KMS-11 (cell line): ENCODE results near the gene MGAT3.

Experiments
- H2AFZ ChIP-seq: fragments of 200-600 bp; sonication (generic); 2 replicates; pipeline ENCODE4 v1.6.1; 2016; ENCODE audit warnings: antibody characterized with exemption, mixed run types, low read depth
- H3K27ac ChIP-seq: fragments of 200-600 bp; sonication (generic); 2 replicates; pipeline ENCODE4 v1.6.1; 2016; ENCODE audit warnings: mild to moderate bottlenecking, mixed run types
- H3K27me3 ChIP-seq: fragments of 200-600 bp; sonication (generic); 2 replicates; pipeline ENCODE4 v1.6.1; 2017; ENCODE audit warnings: mild to moderate bottlenecking, low read depth, mixed run types, moderate library complexity; ENCODE audit not compliant: insufficient read depth
- H3K36me3 ChIP-seq: fragments of 200-600 bp; sonication (generic); 2 replicates; pipeline ENCODE4 v1.6.1; 2017; ENCODE audit warnings: mild to moderate bottlenecking, mixed run types; ENCODE audit not compliant: insufficient read depth
- H3K4me1 ChIP-seq: fragments of 200-600 bp; sonication (generic); 2 replicates; pipeline ENCODE4 v1.6.1; 2016; ENCODE audit warnings: mild to moderate bottlenecking, low read depth, mixed run types; ENCODE audit not compliant: poor library complexity, severe bottlenecking
- H3K4me2 ChIP-seq: fragments of 200-600 bp; sonication (generic); 2 replicates; pipeline ENCODE4 v1.7.0; 2016; ENCODE audit warnings: mild to moderate bottlenecking, mixed run types
- H3K4me3 ChIP-seq: fragments of 200-600 bp; sonication (generic); IDR thresholded peaks from 2 replicates; pipeline ENCODE4 v1.6.1; 2017; ENCODE audit warnings: low read depth, low read length, mixed read lengths; ENCODE audit not compliant: insufficient read depth
- H3K79me2 ChIP-seq: fragments of 200-600 bp; sonication (generic); 2 replicates; pipeline ENCODE4 v1.6.1; 2016; ENCODE audit warnings: low read depth, mixed run types; ENCODE audit not compliant: insufficient read depth
- H3K9ac ChIP-seq: fragments of 200-600 bp; sonication (generic); 2 replicates; pipeline ENCODE4 v1.6.1; 2016; ENCODE audit warnings: mild to moderate bottlenecking, mixed run types
- H4K20me1 ChIP-seq: fragments of 200-600 bp; sonication (generic); 2 replicates; pipeline ENCODE4 v1.6.1; 2016; ENCODE audit warnings: mild to moderate bottlenecking, mixed run types; ENCODE audit not compliant: insufficient read depth
- TF ChIP-seq, protein P1 (sequence below): fragments of 200-600 bp; sonication (generic); conservative IDR thresholded peaks from 2 replicates; pipeline ENCODE4 v1.6.1; 2017; ENCODE audit warnings: low read depth, mild to moderate bottlenecking, antibody characterized with exemption, low read length, moderate library complexity, mixed read lengths

The MGAT3 gene

DNA sequence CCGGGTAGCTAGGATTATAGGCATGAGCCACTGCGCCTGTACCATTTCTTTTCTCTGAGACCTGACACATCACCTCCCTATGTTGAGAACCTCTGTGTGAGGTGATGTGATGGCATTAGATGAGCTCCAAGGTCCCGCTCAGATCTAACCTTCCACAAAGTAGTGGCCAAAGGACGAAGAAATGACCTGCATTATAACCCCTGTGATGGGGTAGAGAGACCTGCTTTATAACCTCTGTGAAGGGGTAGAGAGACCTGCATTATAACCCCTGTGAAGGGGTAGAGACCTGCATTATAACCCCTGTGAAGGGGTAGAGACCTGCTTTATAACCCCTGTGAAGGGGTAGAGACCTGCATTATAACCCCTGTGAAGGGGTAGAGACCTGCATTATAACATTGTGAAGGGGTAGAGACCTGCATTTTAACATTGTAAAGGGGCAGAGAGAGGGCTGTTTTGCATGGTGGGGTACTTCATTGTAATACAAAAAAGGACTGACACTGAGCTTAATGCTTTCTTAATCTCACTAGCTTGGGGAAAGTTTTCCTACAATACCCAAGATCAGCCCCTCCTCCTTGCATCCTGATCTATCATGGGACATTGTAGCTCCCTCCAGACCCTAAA lies 53.8 kb downstream of the MGAT3 start:
- Histone ChIP-seq H3K79me2 (peaks cover 49% of the 10 kb centered on the region), H4K20me1 (0 out of 2 replicates have a peak, but pooled peaks cover 4% of the 10 kb centered on the region), H3K27ac (no peak overlapping the region; the same call in 1 of the 2 replicates), H3K4me3 (no peak overlapping the region), H3K9ac (no peak overlapping the region), H2AFZ (no peak overlapping the region), H3K27me3 (no peaks in the 10 kb centered on the region), H3K4me2 (no peak overlapping the region), H3K4me1 (peaks cover 18% of the 10 kb centered on the region), H3K36me3 (peaks cover 20% of the 10 kb centered on the region; the same call in 1 of the 2 replicates)
- TF ChIP-seq, protein P1, sequence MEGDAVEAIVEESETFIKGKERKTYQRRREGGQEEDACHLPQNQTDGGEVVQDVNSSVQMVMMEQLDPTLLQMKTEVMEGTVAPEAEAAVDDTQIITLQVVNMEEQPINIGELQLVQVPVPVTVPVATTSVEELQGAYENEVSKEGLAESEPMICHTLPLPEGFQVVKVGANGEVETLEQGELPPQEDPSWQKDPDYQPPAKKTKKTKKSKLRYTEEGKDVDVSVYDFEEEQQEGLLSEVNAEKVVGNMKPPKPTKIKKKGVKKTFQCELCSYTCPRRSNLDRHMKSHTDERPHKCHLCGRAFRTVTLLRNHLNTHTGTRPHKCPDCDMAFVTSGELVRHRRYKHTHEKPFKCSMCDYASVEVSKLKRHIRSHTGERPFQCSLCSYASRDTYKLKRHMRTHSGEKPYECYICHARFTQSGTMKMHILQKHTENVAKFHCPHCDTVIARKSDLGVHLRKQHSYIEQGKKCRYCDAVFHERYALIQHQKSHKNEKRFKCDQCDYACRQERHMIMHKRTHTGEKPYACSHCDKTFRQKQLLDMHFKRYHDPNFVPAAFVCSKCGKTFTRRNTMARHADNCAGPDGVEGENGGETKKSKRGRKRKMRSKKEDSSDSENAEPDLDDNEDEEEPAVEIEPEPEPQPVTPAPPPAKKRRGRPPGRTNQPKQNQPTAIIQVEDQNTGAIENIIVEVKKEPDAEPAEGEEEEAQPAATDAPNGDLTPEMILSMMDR, result no peak

DNA sequence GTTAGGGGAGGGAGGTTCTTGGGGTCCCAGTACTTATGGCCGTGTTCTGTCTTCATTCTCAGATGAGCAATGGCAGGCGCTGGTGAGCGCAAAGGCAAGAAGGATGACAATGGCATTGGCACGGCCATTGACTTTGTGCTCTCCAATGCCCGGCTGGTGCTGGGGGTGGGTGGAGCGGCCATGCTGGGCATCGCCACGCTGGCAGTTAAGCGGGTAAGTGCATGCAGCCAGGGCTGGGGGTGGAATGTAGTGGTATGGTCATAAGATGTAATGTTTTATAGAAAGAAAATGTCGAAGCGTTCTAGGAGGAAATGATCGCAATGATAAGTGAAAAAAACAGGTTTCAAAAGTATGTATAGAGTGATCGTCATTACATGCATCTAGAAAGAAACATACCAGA lies 54.4 kb downstream of the MGAT3 start:
- Histone ChIP-seq H3K9ac (no peak overlapping the region), H3K4me1 (peaks cover 23% of the 10 kb centered on the region), H4K20me1 (0 out of 2 replicates have a peak, but pooled peaks cover 5% of the 10 kb centered on the region), H2AFZ (no peak overlapping the region), H3K79me2 (peaks cover 46% of the 10 kb centered on the region), H3K4me2 (no peak overlapping the region), H3K36me3 (peaks cover 19% of the 10 kb centered on the region; the same call in 1 of the 2 replicates), H3K27me3 (no peaks in the 10 kb centered on the region), H3K4me3 (no peak overlapping the region), H3K27ac (no peak overlapping the region)
- TF ChIP-seq, protein P1, result no peak

DNA sequence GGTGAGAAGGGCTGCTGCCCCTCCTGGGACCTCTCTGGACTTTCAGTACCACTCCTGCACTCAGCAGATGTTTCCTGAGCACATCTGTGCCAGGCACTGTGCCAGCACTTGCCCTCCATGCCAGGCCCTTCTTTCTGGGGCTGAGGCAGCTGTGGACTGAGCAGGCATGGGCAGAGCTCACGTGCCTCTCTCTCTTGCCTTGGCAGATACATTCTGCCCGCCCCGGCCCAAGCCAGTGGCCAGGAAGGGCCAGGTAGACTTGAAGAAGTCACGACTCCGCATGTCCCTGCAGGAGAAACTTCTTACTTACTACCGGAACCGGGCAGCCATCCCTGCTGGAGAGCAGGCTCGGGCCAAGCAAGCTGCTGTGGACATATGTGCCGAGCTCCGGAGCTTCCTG lies 55.2 kb downstream of the MGAT3 start:
- Histone ChIP-seq H3K36me3 (peaks cover 17% of the 10 kb centered on the region; the same call in 1 of the 2 replicates), H3K79me2 (peaks cover 49% of the 10 kb centered on the region), H2AFZ (no peak overlapping the region), H3K4me3 (no peak overlapping the region), H3K27me3 (no peaks in the 10 kb centered on the region), H3K27ac (no peak overlapping the region), H3K4me1 (peaks cover 31% of the 10 kb centered on the region), H3K4me2 (no peak overlapping the region), H4K20me1 (0 out of 2 replicates have a peak, but pooled peaks cover 5% of the 10 kb centered on the region), H3K9ac (no peak overlapping the region)
- TF ChIP-seq, protein P1, result no peak

DNA sequence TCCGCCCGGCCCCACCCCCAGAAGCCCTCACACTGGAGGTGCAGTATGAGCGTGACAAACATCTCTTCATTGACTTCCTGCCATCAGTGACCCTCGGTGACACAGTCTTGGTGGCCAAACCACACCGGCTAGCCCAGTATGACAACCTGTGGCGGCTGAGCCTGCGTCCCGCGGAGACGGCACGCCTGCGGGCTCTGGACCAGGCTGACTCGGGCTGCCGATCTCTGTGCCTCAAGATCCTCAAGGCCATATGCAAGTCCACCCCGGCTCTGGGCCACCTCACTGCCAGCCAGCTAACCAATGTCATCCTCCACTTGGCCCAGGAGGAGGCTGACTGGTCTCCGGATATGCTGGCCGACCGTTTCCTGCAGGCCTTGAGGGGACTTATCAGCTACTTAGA lies 57.0 kb downstream of the MGAT3 start:
- H3K4me3 ChIP-seq, result no peak overlapping the region
- H4K20me1 ChIP-seq, result 0 out of 2 replicates have a peak, but pooled peaks cover 5% of the 10 kb centered on the region
- no peak overlapping the region for H3K4me2 ChIP-seq
- peaks cover 45% of the 10 kb centered on the region for H3K4me1 ChIP-seq
- TF ChIP-seq, protein P1, result no peak
- no peak overlapping the region for H2AFZ ChIP-seq
- H3K36me3 ChIP-seq, result peaks cover 17% of the 10 kb centered on the region; the same call in 1 of the 2 replicates
- no peaks in the 10 kb centered on the region for H3K27me3 ChIP-seq
- no peak overlapping the region for H3K9ac ChIP-seq
- H3K27ac ChIP-seq, result no peak overlapping the region
- H3K79me2 ChIP-seq, result peaks cover 36% of the 10 kb centered on the region
